Smooth muscle cell (in vitro differentiated cells): ENCODE data around the gene SYVN1. TPM values are rescaled to one million over a fixed set of nuclear protein-coding genes. Genes with fewer than 3 reads are reported as not detected.

Experiments
- DNase-seq: peaks from one replicate; lab custom pipeline; 2025; ENCODE audit not compliant: unreplicated experiment; lab: John Stamatoyannopoulos, UW
- H2AFZ ChIP-seq: fragments of 200-600 bp; sonication (generic); 2 replicates; pipeline ENCODE4 v1.6.0; 2016; ENCODE audit warnings: antibody characterized with exemption, low read depth, mild to moderate bottlenecking
- H3F3A ChIP-seq: fragments of 200-600 bp; sonication (generic); 2 replicates; pipeline ENCODE4 v1.6.0; 2017; ENCODE audit warnings: antibody characterized with exemption, low read depth
- H3K27ac ChIP-seq: fragments of 200-600 bp; sonication (generic); 2 replicates; pipeline ENCODE4 v1.5.1; 2016; ENCODE audit warnings: low read depth, mild to moderate bottlenecking
- H3K27me3 ChIP-seq: fragments of 200-600 bp; sonication (generic); 2 replicates; pipeline ENCODE4 v1.6.1; 2016; ENCODE audit warnings: low read depth, mild to moderate bottlenecking
- H3K36me3 ChIP-seq: fragments of 200-600 bp; sonication (generic); 2 replicates; pipeline ENCODE4 v1.5.1; 2016; ENCODE audit warnings: low read depth
- H3K4me1 ChIP-seq: fragments of 200-600 bp; sonication (generic); 2 replicates; pipeline ENCODE4 v1.5.1; 2016; ENCODE audit warnings: low read depth
- H3K4me2 ChIP-seq: fragments of 200-600 bp; sonication (generic); 2 replicates; pipeline ENCODE4 v1.6.0; 2016; ENCODE audit warnings: mild to moderate bottlenecking
- H3K4me3 ChIP-seq: fragments of 200-600 bp; sonication (generic); 2 replicates; pipeline ENCODE4 v1.5.1; 2016; ENCODE audit warnings: mild to moderate bottlenecking
- H3K79me2 ChIP-seq: fragments of 200-600 bp; sonication (generic); 2 replicates; pipeline ENCODE4 v1.6.0; 2016; ENCODE audit warnings: low read depth, mild to moderate bottlenecking
- H3K9ac ChIP-seq: fragments of 200-600 bp; sonication (generic); 2 replicates; pipeline ENCODE4 v1.6.0; 2016; ENCODE audit warnings: low read depth
- H3K9me3 ChIP-seq: fragments of 200-600 bp; sonication (generic); replicated peaks from 2 replicates; pipeline ENCODE4 v1.5.1; 2016; ENCODE audit warnings: low read depth
- H4K20me1 ChIP-seq: fragments of 200-600 bp; sonication (generic); 2 replicates; pipeline ENCODE4 v1.6.0; 2016; ENCODE audit warnings: low read depth
- WGBS: methylation state at CpG from one replicate; pipeline ENCODE4 v1.1.7; 2016; ENCODE audit warnings: low lambda C conversion rate; 5-methylcytosine and 5-hydroxymethylcytosine counted together
- polyA plus RNA-seq: library from polyadenylated mRNA; unstranded; fragments of >200 nt; fragmentation: Nextera tagmentation; extraction: Ambion mirVana; gene quantifications from 2 replicates; pipeline ENCODE4 v1.2.1, GENCODE V29; 2016
- total RNA-seq: library from RNA; depleted of rRNA; stranded (reverse); fragments of >200 nt; gene quantifications from 2 replicates; pipeline ENCODE4 v1.2.3, GENCODE V29; 2014
- TF ChIP-seq, protein P1 (sequence below): fragments of 200-600 bp; sonication (generic); IDR thresholded peaks from 2 replicates; pipeline ENCODE4 v1.5.1; 2017; ENCODE audit warnings: borderline replicate concordance, mild to moderate bottlenecking, antibody characterized with exemption; ENCODE audit not compliant: insufficient read depth, poor library complexity, severe bottlenecking

The SYVN1 gene
- total and polyA plus RNA-seq, 2 experiments from 2014 or later = 30.0 to 52.0 TPM

DNA sequence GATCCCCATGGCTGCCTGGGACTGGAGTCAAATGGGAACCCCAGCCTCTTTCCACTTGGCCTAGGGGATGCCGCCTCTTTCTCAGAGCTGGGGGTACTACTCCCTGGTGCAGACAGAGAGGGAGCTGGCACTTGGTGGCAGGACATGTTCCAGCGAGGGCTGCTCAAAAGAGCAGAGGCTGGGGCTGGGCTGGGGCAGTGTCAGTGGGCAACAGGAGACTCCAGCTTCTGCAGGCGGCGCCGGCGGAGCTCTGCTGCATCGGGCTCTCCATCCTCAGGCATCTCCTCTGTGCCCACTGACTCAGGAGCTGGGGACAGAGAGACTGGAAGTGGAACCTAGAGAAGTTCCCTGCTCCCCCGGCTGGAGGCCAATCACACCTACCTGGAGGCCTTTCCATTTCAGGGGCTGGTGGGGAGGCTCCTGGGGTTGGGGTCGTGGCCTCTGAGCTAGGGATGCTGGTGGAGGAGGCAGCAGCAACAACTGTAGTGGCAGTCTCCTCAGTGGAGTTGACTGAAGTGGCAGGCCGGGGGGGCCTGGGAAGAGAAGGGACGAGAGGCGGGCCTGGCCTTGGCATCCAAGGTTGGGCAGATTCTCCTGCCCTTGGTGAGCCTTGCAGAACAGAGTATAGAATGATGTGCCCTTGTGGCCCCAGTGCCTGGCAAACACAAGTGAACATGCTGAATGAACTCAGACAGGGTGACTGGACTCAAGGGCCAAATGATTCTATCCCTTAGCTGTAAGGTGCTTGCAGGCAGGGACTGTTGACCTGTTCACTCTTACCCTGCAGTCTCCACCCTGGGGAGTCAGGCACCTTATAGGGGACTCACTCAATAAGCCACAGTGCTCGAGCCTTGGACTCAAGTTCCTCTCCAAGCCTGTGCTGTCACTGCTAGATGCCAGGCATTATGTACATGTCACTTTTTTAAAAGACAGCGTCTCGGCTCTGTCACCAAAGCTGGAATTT is 5.9 kb downstream of the SYVN1 start:
- Histone ChIP-seq H3K4me2 (no peak overlapping the region), H3K79me2 (peaks cover 26% of the 10 kb centered on the region)
- 96% methylated on average over 15 of the region's 15 CpGs for WGBS

DNA sequence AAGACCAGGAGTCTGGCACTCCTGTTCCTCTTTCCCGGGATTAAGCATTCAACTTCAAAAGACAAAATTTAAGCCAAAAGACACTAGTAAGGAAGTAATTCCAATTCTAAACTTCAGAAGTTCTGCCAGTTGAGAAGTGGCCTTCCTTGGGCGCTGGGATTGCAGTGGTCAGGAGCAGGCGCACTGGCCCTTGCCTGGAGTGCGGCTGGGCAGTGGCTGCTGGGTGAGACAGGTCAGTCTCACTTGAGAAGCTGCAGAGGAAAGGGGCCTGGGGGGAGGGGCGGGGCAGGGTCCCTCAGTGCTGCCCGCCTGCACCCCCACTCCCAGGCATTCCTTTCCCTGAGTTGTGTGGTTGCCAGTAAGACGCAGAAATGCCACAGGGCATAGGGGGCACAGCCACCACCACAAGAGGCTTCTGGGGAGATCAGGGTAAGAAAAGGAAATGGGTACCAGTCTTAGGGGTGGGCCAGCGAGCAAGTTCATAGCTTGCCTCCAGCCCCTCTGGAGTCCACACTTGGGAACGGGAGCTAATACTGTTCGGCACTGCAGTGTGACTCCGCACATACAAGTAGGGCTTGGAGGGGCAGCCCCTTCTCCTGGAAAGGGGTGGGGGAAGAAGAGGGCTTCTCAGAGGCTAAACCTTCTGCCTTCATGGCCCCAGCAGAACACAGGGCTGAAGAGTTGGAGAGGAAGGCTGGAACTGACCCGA is 6.7 kb downstream of the SYVN1 start:
- Histone ChIP-seq H3K27ac (no peak overlapping the region), H4K20me1 (peaks cover 22% of the 10 kb centered on the region), H3K4me3 (no peak overlapping the region), H3K36me3 (no peaks in the 10 kb centered on the region), H3K9ac (no peak overlapping the region), H3F3A (peaks cover 20% of the 10 kb centered on the region), H3K9me3 (no peaks in the 10 kb centered on the region), H2AFZ (no peak overlapping the region), H3K4me2 (no peak overlapping the region), H3K4me1 (peaks cover 6% of the 10 kb centered on the region), H3K79me2 (peaks cover 26% of the 10 kb centered on the region), H3K27me3 (no peaks in the 10 kb centered on the region)
- TF ChIP-seq, protein P1, sequence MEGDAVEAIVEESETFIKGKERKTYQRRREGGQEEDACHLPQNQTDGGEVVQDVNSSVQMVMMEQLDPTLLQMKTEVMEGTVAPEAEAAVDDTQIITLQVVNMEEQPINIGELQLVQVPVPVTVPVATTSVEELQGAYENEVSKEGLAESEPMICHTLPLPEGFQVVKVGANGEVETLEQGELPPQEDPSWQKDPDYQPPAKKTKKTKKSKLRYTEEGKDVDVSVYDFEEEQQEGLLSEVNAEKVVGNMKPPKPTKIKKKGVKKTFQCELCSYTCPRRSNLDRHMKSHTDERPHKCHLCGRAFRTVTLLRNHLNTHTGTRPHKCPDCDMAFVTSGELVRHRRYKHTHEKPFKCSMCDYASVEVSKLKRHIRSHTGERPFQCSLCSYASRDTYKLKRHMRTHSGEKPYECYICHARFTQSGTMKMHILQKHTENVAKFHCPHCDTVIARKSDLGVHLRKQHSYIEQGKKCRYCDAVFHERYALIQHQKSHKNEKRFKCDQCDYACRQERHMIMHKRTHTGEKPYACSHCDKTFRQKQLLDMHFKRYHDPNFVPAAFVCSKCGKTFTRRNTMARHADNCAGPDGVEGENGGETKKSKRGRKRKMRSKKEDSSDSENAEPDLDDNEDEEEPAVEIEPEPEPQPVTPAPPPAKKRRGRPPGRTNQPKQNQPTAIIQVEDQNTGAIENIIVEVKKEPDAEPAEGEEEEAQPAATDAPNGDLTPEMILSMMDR = no peak
- DNase-seq = no peak
- 96% methylated on average over 12 of the region's 12 CpGs for WGBS

More for the DNA sequence above, 5.9 kb downstream of the SYVN1 start:
- H3K9me3 ChIP-seq = no peaks in the 10 kb centered on the region
- no peaks in the 10 kb centered on the region for H3K27me3 ChIP-seq
- H3K27ac ChIP-seq = no peak overlapping the region
- H3K9ac ChIP-seq = no peak overlapping the region
- peaks cover 20% of the 10 kb centered on the region for H3F3A ChIP-seq
- peaks cover 30% of the 10 kb centered on the region for H4K20me1 ChIP-seq
- no peak for DNase-seq
- no peaks in the 10 kb centered on the region for H3K36me3 ChIP-seq
- no peaks in the 10 kb centered on the region for H3K4me1 ChIP-seq
- TF ChIP-seq, protein P1 = no peak
- no peak overlapping the region for H3K4me3 ChIP-seq
- H2AFZ ChIP-seq = no peak overlapping the region

DNA sequence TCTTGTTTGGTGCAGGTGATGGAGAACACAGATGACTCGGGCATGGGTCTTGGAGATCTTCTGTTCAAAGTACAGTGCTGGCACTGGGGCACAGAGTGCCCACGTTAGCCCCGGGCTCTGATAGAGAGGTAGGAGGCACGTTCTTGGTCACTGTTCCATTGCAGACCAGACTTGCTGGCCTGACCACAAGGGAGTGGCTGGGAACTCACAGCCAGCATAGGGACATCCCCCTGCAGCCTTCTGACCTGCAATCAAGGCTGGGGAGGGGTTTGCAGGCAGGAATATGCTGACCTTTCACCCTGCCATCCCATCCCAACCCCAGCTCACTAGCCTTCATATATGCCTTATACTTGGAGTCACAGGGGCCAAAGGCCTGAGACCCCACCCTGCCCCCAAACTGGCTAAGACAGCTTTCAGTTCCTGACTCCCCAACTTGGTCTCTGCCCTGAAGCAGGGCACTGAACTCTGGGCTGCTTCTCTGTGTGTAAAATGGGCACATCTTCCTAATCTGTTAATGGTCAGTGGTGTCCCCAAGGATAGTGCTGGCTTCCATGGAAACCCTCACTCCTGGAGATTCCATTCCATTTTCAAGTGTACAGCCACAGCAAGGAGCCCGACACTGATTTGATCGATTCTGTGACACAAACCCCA is 7.6 kb downstream of the SYVN1 start:
- peaks cover 14% of the 10 kb centered on the region for H4K20me1 ChIP-seq
- peaks cover 6% of the 10 kb centered on the region for H3K4me1 ChIP-seq
- no peak overlapping the region for H3K4me3 ChIP-seq
- no peak for DNase-seq
- no peak overlapping the region for H2AFZ ChIP-seq
- H3K4me2 ChIP-seq = no peak overlapping the region
- H3K9me3 ChIP-seq = no peaks in the 10 kb centered on the region
- H3K79me2 ChIP-seq = peaks cover 25% of the 10 kb centered on the region
- H3F3A ChIP-seq = peaks cover 20% of the 10 kb centered on the region
- 94% methylated on average over 6 of the region's 6 CpGs for WGBS
- H3K27ac ChIP-seq = no peak overlapping the region
- no peaks in the 10 kb centered on the region for H3K27me3 ChIP-seq
- TF ChIP-seq, protein P1 = no peak
- H3K36me3 ChIP-seq = no peaks in the 10 kb centered on the region
- no peak overlapping the region for H3K9ac ChIP-seq
